NCI-H1694 treated with DMSO at 0.1 percent for 48 hours (cell line): ENCODE data around the gene ACAP1.

ENCODE experiments used
- DNase-seq: peaks from one replicate; lab custom pipeline; 2025; lab: John Stamatoyannopoulos, UW

The ACAP1 gene

DNA sequence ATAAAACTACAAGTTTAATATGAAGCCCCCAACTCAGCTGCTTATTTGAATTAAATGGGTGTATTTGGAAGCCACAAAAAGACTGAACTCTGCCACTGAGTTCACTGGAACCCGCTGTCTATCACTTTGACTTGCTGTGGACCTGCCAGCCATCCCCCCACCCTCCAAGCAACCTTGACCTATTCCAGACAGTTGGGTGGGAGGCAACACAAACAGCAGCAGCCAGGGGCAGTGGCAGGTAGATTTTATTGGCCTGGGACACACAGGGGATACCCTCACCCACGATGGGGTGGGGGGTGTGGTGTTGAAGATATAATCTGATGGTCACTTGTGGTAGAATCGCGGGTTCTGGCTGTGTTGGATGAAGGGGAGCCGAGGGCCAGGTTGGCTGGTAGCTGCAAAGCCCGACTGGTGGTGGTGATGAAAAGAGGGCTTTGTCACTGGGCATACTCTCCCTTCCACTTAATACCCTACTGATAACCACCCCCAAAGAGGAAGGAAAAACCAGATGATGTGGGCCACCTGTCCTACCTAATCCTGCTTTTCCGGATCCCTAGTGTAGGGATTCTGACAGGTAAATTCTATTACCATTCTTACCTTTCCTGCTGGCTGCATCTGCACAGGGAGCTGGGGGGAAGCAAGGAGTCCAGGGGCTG lies 23.8 kb upstream of the ACAP1 start:
- DNase-seq = no peak

DNA sequence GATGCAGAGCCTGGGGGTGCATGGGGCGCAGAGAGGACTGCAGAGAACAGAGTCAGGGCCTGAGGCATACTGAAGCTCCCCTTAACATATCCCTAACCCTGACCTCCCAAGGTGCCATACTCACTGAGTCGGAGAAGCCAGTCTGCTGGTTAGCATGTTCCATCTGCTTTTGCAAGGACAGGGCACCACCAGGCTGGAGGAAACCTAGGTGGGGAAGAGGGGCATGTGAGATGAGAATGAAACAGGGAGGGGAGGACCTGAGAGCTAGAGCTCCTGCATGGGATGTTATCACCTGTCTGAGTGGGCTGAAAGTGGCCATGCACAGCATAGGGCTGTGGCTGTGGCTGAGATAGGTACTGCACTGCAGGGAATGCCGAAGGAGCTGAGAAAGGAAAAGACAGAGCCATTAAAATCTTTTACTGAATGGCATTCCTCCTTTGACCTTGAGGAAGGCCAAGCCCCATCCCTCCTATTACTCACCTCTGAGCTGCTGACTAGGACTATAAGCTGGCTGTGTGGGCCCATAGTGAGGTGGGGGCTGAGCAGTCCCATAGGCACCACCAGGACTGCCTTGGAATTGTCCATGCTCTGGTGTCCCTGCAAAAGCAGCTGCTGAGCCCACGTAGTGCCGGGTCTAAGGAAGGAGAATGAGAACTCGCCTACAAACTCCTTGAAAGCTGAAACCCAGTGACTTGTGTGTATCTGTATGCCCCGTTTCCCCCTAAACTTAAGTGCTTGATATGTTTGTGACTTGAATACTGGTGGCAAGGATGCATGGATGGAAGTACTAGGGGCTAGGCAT lies 23.0 kb upstream of the ACAP1 start:
- DNase-seq = no peak

DNA sequence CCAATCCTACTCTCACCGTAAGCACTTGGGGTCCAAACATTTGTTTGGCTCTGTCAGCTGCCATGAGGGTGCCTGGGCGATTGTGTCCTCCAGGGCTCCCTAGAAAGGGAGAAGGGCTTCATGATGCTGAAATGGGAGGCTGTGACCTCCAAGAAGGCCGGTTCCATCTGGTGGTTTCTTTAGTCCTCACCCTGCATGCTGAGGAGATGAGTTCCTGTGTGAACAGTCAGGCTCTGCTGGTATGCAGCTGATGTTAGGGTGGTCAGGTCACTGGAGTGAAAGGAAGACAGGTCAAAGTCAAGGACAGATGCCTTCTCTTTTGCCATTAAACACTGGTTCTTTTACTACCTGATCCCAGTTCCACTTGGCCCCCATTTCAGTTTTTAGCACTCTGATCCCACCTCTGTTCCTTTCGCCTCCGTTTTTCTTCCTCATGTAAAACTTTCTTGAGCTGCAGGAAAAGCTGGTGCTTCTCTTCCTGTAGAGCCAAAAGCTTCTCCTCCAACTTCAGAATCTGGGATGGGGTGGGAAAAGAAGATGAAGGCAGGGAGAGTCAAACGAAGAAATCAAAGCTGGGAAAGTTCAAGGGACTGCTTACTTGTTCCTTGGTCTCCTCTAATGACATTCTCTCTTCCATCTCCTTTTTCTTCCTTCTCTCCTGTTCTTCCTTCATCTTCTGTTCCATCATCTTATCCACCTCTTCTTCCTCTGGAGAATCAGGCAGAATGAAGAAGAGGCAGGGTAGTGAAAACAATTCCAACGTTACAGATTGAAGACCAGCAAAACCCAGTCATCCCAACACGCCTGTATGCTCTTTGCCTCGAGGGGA lies 22.2 kb upstream of the ACAP1 start:
- no peak for DNase-seq

DNA sequence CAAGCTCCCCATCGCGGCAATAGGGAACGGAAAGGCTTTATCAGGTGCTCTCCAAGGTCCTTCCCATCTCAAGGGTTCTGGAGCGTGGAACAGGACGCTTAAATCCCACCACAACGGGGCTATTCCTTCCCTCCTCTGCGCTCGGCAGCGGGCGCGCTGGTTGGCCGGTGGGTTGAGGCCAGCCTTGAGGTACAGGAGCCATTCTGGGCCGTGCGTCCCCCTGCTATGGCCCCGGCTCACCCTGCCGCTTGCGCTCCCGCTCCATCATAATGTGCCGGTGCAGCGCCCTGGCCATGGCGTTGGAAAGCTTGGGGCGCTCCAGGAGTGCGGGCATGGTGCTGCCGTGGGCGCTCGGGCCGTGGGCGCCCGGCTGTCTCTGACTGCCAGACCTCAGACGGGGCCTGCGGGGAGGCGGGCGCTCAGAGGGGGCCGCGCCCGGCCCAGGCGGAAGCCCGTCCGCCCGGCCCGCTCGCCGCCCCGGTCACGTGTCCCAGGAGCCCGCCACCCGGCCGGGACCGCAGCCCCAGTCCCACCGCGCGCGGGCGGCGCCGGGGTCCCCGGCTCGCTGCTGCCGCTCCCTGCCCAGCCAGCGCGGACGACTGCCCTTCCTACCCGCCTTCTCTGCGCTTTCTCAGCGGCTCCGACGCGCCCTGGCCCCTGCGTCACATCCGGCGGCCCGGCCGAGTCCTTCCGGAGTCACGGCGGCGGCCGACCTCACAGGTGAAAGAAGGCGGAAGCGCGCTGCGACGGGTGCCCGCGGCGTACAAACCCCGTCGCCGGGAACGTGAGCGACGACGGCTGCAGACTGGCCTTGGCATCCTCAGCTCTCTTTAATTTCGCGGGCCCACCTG lies 21.4 kb upstream of the ACAP1 start, which contains the start of gene GPS2:
Gene GPS2, minus strand, starts transcription at position 642 of the 851 bp plus-strand sequence. Its CDS starts 308 bp downstream, at position 334.
- DNase-seq = peak; percentile 28

DNA sequence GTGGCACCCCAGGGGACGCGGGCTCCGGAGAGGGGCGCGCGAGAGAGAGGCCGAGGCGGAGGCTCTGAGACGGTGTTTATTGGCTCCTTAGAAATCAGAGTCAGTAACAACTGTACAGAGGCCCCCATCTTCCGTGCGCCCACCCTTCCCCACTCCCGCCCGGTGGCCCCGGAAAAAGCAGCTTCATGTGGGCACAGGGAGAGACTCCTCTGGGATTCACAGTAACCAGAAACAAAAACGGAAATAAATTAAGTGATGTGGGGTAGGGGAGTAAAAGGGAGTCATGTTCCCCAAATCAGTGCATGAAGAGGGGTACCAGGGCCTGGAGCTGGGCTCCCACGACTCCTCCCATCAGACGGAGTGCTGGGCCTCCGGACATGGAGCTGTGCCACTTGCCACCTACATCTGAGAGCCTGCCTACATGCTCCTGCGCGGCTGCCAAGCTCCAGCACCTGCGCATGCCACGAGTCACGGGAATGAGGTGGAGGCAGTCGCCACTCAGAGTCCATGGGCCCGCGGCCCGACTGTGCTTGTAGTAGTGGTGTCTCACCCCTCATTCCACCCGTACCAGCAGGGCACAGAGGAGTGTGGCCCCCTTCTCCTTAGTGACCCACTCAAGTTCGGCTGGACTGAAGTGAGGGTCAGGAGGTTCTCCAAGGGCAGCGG lies 20.6 kb upstream of the ACAP1 start:
- no peak for DNase-seq

DNA sequence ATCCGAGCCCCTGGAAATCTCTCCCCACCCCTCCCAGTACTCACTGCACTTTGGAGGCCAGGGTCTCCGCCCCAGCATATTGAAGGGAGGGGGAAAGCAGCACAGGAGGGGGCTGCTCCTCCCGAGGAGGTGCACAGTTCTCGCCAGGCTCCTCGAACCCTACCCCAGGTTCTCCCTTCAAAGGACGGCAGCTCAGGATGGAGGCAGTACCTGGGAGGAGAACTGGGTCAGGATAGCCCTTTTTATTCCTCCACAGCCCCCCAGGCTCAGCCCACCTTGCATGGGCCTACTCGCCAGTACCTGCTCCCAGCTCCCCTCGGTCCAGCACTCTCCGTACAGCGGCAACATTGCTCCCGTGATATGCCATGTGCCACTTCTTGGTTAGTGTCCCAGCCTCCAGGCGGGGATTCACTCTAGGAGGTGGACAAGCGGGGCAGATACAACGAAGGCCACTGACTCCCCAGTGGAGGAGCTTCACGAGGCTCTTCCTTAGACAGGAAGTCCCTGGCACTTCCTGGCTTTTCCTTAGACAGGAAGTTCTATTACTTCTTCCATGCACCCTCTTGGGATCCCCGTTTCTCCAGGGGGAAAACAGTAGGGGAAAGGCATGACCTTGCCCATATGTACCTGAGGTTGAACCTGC lies 19.0 kb upstream of the ACAP1 start:
- DNase-seq = no peak

DNA sequence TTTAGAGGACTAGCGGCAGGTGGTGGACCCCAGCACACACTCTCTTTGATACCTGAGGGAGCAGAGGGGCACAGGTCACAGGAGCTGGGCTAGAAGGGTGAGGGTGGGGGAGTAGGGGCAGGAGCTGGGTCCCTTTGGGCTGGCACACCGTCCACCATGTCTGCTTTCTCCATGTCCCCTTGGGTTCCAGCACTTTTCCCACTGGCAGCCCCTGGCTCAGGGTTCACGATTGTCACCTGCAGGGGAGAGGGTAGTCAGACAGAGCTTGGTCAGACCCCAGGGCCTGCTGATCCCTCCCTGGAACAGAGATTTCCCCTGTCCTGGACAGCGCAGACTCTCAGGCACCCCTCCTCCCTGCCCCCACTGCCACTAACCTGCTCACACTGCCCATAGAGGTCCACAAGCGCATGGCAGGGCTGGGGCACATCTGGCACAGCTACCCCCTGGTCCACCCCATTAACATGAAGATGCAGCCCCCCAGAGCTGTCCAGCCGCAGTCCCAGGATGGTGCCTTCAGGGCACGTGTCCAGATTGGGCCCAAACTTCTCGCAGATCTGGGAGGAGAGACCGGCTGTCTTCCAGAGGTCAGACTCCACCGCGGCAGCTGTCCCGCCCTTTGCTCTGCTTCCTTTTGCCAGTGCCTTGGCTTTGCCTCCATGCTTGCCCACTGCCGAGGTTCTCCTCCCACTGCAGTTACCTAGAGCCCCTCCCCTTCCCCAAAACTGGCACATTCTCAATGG lies 18.0 kb upstream of the ACAP1 start:
- no peak for DNase-seq

DNA sequence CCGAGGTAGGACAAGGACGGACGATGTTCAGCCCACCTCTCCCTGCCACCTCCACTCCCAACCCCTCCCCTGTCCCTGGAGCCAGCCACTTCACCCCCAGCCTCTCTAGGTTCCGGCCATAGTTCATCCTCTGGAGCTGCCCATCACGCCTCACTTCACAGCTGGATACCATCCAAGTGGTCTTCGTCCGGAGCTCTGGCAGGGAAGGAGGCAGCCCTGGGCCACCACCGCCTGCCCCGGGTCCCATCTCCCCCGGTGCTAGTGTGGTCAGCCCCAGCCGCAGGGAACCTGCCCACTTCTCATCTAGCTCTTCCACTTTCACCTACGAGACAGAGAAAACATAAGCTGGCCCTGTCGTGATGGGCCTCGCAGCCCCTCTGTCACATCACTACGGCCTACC lies 14.9 kb upstream of the ACAP1 start:
- DNase-seq = no peak

DNA sequence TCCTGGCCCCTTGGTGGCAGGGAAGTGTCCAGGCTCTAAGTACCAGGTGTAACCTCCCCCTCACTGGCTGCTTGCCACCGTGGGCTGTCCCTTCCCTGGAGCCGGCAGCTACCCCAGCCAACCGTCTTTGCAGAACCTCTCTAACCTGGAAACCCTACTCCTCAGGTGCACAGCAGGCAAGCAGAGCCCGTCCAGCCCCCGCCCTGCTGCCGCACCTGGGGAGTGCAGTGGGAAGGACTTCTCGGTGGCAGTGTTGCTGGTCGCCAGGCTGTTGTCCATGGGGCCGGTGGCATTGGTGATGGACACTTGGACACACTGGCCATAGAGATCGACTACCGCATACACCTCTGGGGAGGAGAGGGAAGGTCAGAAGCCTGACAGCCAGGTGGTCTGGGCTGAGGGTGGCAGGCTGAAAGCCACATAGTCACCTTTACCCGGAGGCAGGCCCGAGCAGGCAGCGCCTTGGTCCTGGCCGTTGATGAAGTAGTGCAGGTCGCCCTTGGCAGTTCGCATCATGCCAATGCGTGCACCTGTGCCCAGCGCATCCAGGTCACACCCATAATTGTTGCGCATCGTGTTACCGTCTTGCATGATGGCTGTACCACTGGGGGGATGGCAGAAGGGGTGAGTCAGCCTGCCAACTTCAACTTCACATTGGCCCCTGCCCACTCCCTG lies 13.7 kb upstream of the ACAP1 start:
- no peak for DNase-seq

DNA sequence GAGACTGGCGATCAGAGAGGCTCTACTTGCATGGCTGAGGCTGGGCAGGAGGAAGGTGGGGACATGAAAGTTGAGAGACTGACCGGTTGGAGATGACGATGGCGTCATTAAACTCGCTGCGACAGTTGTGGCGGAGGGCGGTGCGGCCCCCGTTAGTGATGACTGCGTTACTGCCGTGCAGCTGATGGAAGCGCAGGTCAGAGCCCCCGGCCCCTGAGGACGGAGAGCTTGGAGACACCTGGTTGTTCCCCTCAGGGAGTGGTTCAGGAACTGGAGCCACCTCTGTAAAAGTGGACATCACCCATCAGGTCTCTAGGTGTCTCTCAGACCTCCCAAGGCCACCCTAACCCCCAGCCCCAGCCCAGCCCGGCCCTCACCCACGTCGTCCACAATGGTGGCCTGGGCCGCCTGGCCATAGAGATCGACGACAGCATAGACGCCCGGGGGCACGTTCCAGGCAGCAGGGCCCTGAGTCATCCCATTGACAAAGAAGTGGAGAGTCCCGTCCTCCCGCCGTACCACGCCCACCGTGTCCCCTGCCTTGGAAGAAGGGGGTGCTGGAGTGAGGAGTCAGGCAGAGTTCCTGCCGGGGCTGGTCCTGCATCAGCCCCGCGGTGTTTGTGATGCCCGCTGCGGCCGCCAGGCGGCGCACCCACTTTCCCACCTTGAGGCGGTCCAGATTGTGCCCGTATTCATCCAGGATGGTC lies 12.4 kb upstream of the ACAP1 start:
- DNase-seq = peak; percentile 13

DNA sequence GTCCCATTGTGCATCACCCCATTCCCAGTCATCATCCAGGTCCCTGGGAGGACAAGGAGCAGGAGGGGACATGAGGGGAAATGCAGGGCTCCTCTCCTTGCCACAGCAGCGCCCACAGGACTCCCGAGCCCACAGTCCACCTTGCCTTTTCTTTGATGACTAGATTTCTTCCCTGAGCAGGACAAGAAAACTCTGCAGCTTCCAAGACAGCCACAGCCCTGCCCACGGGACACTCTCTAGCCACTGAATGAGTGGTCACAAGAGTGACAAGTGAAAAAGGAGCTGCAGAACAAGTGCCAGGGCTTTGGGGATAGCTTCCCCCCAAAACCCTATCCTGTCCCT lies 11.9 kb upstream of the ACAP1 start:
- no peak for DNase-seq

DNA sequence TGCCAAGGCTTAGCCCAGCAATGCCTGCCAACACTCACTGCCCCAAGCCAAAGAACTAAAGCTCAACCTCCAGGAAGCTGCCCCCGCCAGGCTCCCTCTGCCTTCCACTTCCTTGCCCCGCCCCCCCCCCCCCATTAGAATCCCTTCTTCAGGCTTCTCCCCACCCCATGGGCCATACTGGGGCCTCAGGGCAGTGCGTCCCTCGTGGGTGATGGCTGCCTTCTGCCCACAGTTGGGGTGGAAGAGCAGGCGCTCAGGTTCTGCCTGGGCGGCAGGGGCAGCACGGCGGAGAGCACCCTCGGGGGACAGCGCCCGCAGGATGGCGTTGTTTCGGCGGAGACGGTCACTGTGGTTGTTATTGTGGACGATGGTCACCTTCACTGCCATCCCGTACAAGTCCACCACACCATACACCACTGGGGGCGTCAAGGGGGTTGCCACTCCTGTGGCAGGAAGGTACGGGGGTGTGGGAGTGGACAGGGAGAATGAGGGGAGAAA lies 11.2 kb upstream of the ACAP1 start:
- no peak for DNase-seq

DNA sequence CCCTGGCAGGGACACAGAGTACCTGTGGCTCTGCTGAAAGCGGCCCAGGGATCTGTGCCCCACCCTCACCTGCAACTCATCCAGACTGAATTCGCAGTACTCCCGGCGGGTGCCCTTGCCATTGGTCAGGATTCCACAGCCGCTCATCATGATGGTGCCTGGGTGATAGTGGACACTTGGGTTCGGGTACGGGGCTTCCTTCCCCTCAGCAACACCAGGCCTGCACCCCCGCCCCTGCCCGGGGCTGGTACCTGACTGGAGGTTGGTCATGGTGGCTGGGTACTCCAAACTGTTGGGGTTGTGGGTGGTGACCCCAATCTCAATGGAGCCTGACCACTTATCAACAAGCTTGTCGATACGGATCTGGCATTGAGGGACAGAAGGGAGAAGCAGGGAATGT lies 10.1 kb upstream of the ACAP1 start:
- DNase-seq = no peak

DNA sequence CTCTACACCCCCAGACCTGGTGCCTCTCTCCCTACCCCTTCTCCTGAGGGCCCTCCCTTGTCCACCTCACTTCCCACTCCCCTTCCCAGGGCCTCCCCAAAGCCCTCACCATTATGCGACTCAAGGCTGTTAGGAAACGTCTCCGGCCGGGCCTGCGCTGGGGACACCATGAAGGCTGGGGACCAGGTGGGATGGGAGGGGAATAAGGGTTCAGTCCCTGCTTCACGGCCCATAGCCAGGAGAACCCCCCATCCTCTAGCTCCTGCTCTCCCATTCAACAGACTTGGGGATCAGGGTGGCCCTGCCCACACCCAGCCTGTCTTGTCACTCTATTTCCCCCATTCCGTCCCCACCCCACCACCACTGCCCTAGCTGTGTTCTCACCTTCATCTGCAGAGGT lies 9.3 kb upstream of the ACAP1 start:
- no peak for DNase-seq

DNA sequence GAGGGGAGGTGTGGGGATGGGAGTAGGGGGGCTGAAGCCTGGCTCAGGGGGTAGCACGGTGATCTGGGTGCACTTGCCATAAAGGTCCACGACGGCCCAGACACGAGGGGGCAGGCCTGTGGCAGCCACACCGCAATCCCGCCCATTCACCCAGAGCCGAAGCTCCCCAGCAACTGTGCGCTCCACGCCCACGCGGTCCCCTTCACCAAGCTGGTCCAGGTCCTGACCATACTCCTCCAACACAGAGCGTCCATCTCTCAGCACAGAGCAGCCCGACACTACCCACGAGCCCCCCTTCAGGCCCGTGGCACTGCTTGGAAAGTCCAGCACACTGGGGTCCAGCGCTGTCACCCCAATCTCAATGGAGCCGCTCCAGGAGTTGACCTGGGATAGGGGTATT lies 8.8 kb upstream of the ACAP1 start:
- no peak for DNase-seq

DNA sequence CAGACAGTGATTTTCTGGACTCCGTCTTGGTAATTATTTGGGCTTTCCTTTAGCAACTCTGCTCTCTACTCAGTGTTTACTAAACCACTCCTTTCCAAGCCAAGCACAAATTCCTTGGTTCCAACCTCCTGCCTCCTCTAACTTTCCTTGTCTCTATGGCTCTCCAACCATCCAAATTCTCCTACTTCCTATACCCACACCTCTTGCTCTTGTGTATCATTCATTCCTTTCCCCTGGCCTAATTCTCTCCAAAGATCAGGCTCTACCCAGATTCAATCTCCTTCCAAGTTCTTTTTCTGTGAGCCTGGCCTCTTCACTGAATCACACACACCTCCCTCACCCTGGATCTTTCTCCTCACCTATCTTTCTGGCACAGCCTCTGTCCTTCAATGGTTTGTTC lies 8.3 kb upstream of the ACAP1 start:
- no peak for DNase-seq

DNA sequence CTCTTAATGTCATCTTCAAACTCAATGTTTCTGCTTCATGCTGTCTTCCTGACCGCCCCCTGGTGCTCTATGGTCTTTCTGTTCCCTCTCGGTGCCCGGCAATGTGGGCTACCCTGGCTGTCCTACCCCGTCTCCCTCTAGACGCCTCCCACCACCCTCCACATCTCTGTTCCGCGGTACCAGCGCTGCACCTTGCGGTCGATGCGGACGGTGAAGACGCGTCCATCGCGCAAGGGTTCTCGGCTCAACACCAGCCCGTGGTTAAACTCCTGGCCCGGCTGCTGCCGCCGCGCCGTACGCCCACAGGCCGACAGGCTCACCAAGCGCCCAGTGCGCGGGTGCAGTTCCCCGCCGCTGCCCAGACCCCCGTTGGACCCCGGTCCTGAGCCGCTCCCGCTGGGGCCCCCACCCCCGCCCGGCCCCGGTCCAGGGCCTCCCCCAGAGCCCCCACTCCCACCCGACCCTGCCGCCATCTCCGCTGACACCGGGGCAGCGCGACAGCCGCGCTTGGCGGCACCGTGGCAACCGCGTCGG lies 7.4 kb upstream of the ACAP1 start, which contains the start of gene NEURL4:
Gene NEURL4, minus strand, starts transcription at position 496 of the 534 bp plus-strand sequence. Its CDS starts 23 bp downstream, at position 473.
- no peak for DNase-seq

DNA sequence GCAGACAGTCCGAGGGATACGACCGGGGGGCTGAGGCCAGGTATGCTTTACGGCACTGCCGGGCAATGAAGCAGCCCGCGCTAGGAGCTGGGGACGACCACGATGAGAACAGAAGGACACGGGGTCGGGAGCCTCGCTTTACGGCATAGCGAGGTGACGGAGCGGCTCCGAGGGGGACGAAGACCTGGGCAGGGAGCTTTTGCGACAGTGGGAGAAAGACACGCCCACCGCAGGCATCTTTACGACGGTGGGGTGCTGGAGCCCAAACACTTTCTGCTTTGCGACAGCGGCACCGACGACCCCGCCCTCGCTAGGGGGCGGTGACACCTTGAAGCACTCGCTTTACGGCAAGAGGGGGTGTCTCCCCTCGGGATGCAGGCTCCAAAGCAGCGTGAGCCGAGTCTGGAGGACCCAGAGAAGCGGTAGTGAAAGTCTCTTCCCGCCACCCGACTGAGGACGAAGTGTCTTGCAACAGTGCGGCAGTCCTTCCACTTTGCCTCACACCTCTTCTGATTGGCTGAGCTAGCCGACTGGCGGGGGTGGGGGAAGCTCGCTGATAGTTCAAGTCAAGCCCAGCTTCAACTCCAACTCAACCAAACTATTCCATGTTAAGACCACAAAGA lies 6.8 kb upstream of the ACAP1 start:
- peak; percentile 99 for DNase-seq
